Hematopoietic multipotent progenitor cell treated with erythropoietin and hydrocortisone succinate and interleukin-3 and kit ligand, for 8 days (in vitro differentiated cells): ENCODE results near the gene TNFRSF8.
"Not testable (repeated sequence)": the region's sequence is repeated elsewhere in the genome, so short reads cannot be mapped to it uniquely, and the experiment has no call there.

ENCODE experiments used
- DNase-seq: peaks from one replicate; pipeline ENCODE4 v3.0.0-alpha.2; 2015

TNFRSF8 gene

GRCh38 chr1:12039164-12039525, 24.0 kb upstream of the TNFRSF8 start:
- DNase-seq: no peak

- DNase-seq: not testable (repeated sequence)
Measured at GRCh38 chr1:12039824-12040456, 23.2 kb upstream of the TNFRSF8 start.

- DNase-seq: no peak
Measured at GRCh38 chr1:12040457-12041051, 22.5 kb upstream of the TNFRSF8 start.

GRCh38 chr1:12044187-12044877, 18.8 kb upstream of the TNFRSF8 start:
- DNase-seq: not testable (repeated sequence)

GRCh38 chr1:12046749-12047119, 16.4 kb upstream of the TNFRSF8 start:
- DNase-seq: no peak

- no peak for DNase-seq
Measured at GRCh38 chr1:12047120-12047876, 15.8 kb upstream of the TNFRSF8 start.

GRCh38 chr1:12048372-12048771, 14.7 kb upstream of the TNFRSF8 start:
- no peak for DNase-seq

GRCh38 chr1:12049616-12050015, 13.5 kb upstream of the TNFRSF8 start:
- no peak for DNase-seq

- no peak for DNase-seq
Measured at GRCh38 chr1:12051361-12051760, 11.7 kb upstream of the TNFRSF8 start.

GRCh38 chr1:12052008-12052573, 11.0 kb upstream of the TNFRSF8 start:
- peak; percentile 47 for DNase-seq

- DNase-seq: no peak
Measured at GRCh38 chr1:12052997-12053686, 10.0 kb upstream of the TNFRSF8 start.

GRCh38 chr1:12053752-12054548, 9.2 kb upstream of the TNFRSF8 start:
- DNase-seq: no peak

GRCh38 chr1:12055259-12055658, 7.8 kb upstream of the TNFRSF8 start:
- no peak for DNase-seq

- DNase-seq: no peak
Measured at GRCh38 chr1:12056331-12056841, 6.7 kb upstream of the TNFRSF8 start.

GRCh38 chr1:12057382-12057781, 5.7 kb upstream of the TNFRSF8 start:
- no peak for DNase-seq

- DNase-seq: no peak
Measured at GRCh38 chr1:12057940-12058687, 5.0 kb upstream of the TNFRSF8 start.

GRCh38 chr1:12059226-12059625, 3.9 kb upstream of the TNFRSF8 start:
- DNase-seq: no peak

GRCh38 chr1:12059722-12060464, 3.2 kb upstream of the TNFRSF8 start:
- no peak for DNase-seq

GRCh38 chr1:12060500-12060899, 2.6 kb upstream of the TNFRSF8 start:
- no peak for DNase-seq
